ENCODE results near the gene DCAF10. TPM values are rescaled to one million over a fixed set of nuclear protein-coding genes. Genes with fewer than 3 reads are reported as not detected.

Gene DCAF10
- total and polyA plus RNA-seq, 2 of the 13 experiments (the other 11 are each of a cell fraction or from before 2014, with no cell fraction given) = 9.2 to 20.3 TPM

GRCh38 chr9:37862530-37862929, 61.9 kb downstream of the DCAF10 start:
- ChIA-PET POLR2A (no interaction called here), CTCF (ENCODE audit: low intra/inter-chr PET ratio, low total read pairs) (no interaction called here)
- ATAC-seq (no peak), FAIRE-seq (no peak), DNase-seq (ENCODE audit: low spot score) (no peak)
- intact Hi-C loops (cut with micrococcal nuclease; ENCODE audit: unreplicated experiment) = no loop called here
- Histone ChIP-seq H3K9ac (ENCODE audit: insufficient read depth, low read depth, low read length) (no peak overlapping the region), H3K9me3 (ENCODE audit: low read length) (no peaks in the 10 kb centered on the region), H3K36me3 (replicated peaks in 1 of 2; ENCODE audit: control insufficient read depth in 1 of 2, insufficient read depth in 2 of 2, low read length in 2 of 2) (peaks cover 9 to 41% of the 10 kb centered on the region in 2 experiments), H2AFZ (ENCODE audit: low read length) (no peak overlapping the region), H3K4me2 (ENCODE audit: low read depth, low read length) (no peak overlapping the region), H3K27me3 (ENCODE audit: control insufficient read depth in 1 of 2, insufficient read depth in 2 of 2, low read length in 2 of 2) (no peaks in the 10 kb centered on the region), H4K20me1 (ENCODE audit: insufficient read depth, low read length) (no peaks in the 10 kb centered on the region; the same call in 1 of the 2 replicates), H3K27ac (ENCODE audit: extremely low read length, insufficient read depth, low read length) (no peak overlapping the region), H3K4me3 (replicated peaks in 1 of 3; ENCODE audit: insufficient read depth in 1 of 3, low read depth in 2 of 3, low read length in 3 of 3) (no peak overlapping the region), H3K79me2 (ENCODE audit: insufficient read depth, low read length) (no peaks in the 10 kb centered on the region), H3K4me1 (ENCODE audit: insufficient read depth, low read length) (no peaks in the 10 kb centered on the region)
- 83% methylated on average over 3 of the region's 3 CpGs for WGBS (ENCODE audit: low lambda C conversion rate)
- TF ChIP-seq ZNF326 (CRISPR knock-in tag; IDR thresholded peaks at IDR 0.05; ENCODE audit: borderline replicate concordance) (no peak), SMC3 (IDR thresholded peaks at IDR 0.05; ENCODE audit: low read length) (no peak), MXD4 (CRISPR knock-in tag; IDR thresholded peaks at IDR 0.05) (no peak), TAF1 (CRISPR knock-in tag; IDR thresholded peaks at IDR 0.05) (no peak), E2F2 (CRISPR knock-in tag; IDR thresholded peaks at IDR 0.05; ENCODE audit: borderline replicate concordance) (no peak), PLSCR1 (CRISPR knock-in tag; IDR thresholded peaks at IDR 0.05; ENCODE audit: borderline replicate concordance) (no peak), YEATS4 (CRISPR knock-in tag; IDR thresholded peaks at IDR 0.05; ENCODE audit: borderline replicate concordance) (no peak), ZNF569 (CRISPR knock-in tag; IDR thresholded peaks at IDR 0.05; ENCODE audit: borderline replicate concordance) (no peak), ZSCAN29 (CRISPR knock-in tag; conservative IDR thresholded peaks at IDR 0.05) (no peak), HDAC1 (CRISPR knock-in tag; IDR thresholded peaks at IDR 0.05) (no peak), RXRA (CRISPR knock-in tag; IDR thresholded peaks at IDR 0.05) (no peak), EED (CRISPR knock-in tag; IDR thresholded peaks at IDR 0.05) (no peak), ZNF614 (CRISPR knock-in tag; IDR thresholded peaks at IDR 0.05; ENCODE audit: borderline replicate concordance) (no peak), CREB1 (IDR thresholded peaks at IDR 0.05) (no peak), CREB1 (CRISPR knock-in tag; IDR thresholded peaks at IDR 0.05) (no peak), ZNF709 (CRISPR knock-in tag; IDR thresholded peaks at IDR 0.05) (no peak), ZNF687 (CRISPR knock-in tag; IDR thresholded peaks at IDR 0.05) (no peak), SMAD9 (CRISPR knock-in tag; IDR thresholded peaks at IDR 0.05) (no peak)
- no TSS peak for BruUV-seq (replicated peaks)
- in situ Hi-C loops (cut with HindIII; ENCODE audit: extremely low pct_ligation_motif_present, low pct_unique_long_range_greater_than_20kb) = no loop called here

Measured in HepG2 (cell line).